Stimulated activated CD4-positive, alpha-beta T cell treated with anti-CD3 and anti-CD28 coated beads, Interleukin-1b, Interleukin-23, amount 100 ng/mL, for 24 hours (primary cell): ENCODE data around the gene EIF4G1.

Source experiments
- DNase-seq, 4 experiments: peaks; one replicate each; pipeline ENCODE4 v3.0.0-alpha.2; 2020; ENCODE audit warnings: low read depth in 4 of 4, low spot score in 1 of 4

EIF4G1 gene

DNA sequence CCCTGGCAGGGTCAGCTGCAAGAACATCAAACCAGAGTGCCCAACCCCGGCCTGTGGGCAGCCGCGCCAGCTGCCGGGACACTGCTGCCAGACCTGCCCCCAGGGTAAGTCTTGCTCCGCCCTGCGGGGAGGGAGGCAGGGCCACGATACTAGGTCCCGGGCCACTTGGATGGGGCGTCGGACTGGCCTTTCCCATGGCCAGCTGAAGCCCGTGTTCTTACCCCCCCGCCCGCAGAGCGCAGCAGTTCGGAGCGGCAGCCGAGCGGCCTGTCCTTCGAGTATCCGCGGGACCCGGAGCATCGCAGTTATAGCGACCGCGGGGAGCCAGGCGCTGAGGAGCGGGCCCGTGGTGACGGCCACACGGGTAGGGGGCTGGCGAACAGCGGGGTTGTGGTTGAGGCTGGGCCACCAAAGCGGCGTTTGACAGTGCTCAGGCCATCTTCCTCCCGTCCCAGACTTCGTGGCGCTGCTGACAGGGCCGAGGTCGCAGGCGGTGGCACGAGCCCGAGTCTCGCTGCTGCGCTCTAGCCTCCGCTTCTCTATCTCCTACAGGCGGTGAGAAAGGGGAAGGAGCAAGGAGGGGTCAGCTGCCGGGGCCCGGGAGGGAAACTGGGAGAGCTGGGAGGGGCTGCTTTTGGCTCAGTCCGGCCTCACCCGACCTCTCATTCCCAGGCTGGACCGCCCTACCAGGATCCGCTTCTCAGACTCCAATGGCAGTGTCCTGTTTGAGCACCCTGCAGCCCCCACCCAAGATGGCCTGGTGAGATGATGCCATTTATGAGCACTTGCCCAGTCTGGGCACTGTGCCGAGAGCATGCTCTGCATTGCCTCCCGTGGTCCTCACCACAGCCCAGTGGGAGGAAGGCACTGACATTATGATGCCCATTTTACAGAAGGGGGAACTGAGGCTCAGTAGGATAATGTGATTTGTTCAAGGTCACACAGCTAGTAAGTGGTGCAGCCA lies 67.1 kb downstream of the EIF4G1 start:
- DNase-seq: no peak

- no peak for DNase-seq
Measured at GRCh38 chr3:184382326-184383032, 68.1 kb downstream of the EIF4G1 start.

- no peak for DNase-seq
Measured at GRCh38 chr3:184383033-184383740, 68.8 kb downstream of the EIF4G1 start.

- DNase-seq: no peak
Measured at GRCh38 chr3:184384342-184384741, 69.9 kb downstream of the EIF4G1 start.
